ENCODE data around the gene ZBTB7A.

ZBTB7A gene

DNA sequence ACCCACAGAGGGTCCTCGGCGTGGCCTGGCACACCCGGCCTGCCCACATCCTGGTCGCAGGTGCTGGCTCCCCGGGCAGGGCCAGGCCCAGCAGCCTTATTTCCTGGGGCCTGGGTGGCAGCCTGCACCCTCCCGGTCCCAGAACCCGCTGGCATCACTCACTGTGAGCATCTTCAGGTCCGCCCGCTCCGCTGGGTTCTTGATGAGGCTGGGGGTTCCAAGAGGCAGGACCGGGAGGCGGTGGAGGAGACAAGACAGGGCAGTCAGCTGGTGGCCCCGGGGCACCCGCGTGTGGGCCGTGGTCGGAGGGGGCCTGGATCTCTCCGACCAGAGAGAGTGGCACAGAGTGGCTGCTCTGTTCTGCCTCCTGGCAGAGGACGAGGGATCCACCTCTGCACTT, 27.6 kb upstream of the ZBTB7A start:
- ATAC-seq (no peak), DNase-seq (no peak)

GRCh38 chr19:4093643-4094175, 27.0 kb upstream of the ZBTB7A start:
- no peak for ATAC-seq
- DNase-seq: no peak

DNA sequence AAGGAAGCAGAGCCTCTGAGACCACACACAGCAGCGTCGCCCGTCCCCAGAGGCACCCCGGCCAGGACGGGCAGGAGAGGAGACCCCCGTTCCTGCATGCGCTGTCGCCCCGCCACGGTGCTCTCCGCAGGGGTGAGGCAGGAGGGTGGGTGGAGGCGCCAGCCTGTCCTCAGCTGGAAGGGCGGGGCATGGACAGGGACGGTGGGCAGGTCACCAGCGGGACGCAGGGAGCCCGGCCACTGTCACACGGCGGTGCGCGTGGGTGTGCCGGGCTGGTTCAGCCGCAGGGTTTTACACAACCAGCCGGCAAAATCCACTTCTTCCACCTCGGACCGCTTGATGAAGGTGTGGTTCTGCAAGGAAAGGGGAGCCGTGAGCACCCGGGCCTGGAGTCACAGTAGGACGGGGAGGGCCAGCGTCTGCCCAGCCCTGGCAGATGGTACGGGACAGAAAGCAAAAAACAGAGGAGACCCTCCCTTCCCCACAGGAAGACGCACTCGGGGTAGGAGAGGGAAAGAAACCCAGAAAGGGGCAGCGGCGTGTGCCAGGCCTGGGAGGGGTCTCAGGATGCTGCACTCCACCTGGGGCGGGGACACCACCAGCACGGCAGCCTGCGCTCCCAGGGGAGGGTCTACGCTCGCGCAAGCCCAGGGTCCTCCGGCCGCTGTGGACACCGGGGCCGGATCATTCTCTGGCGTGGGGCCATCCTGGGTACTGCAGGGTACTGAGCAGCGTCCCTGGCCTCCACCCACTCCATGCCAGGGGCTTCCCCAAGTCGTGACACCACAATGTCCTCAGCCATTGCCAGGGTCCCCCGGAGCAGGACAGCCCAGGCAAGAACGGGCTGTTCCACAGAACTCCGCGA, 23.9 kb upstream of the ZBTB7A start:
- DNase-seq (no peak), ATAC-seq (no peak)

DNA sequence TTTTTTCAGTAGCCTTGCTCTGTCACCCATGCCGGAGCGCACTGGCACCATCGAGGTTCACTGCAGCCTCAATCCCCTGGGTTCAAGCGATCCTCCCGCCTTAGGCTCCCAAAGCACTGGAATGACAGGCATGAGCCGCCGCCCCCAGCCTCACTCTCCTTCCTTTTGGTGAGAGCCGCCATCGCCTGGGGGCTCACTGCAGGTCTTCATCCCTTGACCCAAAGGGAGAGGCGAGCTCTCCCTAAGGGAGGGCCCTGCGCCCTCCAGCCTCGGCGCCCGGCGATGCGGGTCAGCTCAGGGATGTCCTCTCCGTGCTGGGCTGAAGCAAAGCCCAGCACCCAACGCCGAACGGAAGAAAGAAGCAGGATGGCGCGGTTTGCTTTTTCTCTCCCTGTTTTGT, 23.2 kb upstream of the ZBTB7A start:
- no peak for ATAC-seq
- DNase-seq: no peak

GRCh38 chr19:4089400-4089908, 22.8 kb upstream of the ZBTB7A start:
- ATAC-seq (peak; percentile 76), DNase-seq (peak; percentile 77)

DNA sequence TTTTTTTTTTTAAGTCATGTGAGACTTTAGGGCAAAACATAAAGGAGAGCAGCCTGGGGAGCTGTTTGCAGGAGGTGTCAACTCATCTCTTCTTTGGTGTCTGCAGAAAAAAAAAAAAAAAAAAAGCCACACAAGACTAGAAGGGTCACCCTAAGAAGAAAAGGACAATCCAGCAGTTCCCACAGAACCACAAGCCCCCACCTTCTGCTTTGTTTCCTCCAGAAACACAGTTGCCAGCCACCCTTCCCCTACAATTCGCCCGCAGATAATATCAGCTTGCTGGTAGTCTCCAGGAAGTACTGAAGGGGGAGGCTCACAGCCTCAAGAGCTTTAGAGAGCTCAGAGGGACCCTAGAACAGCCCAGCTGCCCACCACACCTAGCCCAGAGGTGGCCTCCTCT, 22.3 kb upstream of the ZBTB7A start:
- ATAC-seq (peak; percentile 61), DNase-seq (peak; percentile 50)

- DNase-seq: no peak
- ATAC-seq: no peak
These were observed 21.3 kb upstream of the ZBTB7A start for GRCh38 chr19:4087787-4088679.

- no peak for ATAC-seq
These were observed 19.7 kb upstream of the ZBTB7A start for GRCh38 chr19:4086411-4086867.

DNA sequence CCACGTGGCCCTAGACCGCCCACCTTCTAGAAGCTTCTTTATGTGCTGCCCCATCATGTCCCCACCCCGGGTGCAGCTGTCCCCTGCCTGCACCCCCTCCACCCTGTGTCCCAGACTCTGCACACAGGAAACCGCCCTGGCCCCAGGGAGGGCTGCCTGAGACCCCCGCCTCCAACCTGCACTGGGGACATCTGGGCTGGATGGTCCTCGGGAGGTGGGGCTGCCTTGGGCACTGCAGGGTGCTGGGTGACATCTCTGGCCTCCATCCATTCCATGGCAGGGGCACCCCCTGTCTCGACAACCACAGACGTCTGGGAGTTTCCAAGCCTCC, 17.8 kb upstream of the ZBTB7A start:
- DNase-seq (no peak), ATAC-seq (no peak)

More at GRCh38 chr19:4086411-4086867, 19.7 kb upstream of the ZBTB7A start:
- DNase-seq: no peak

GRCh38 chr19:4083677-4084546, 17.2 kb upstream of the ZBTB7A start:
- DNase-seq (no peak), ATAC-seq (peak; percentile 37)

- DNase-seq: no peak
- no peak for ATAC-seq
These were observed 15.5 kb upstream of the ZBTB7A start for GRCh38 chr19:4082172-4082571.

- no peak for ATAC-seq
- no peak for DNase-seq
These were observed 14.9 kb upstream of the ZBTB7A start for GRCh38 chr19:4081441-4082129.

DNA sequence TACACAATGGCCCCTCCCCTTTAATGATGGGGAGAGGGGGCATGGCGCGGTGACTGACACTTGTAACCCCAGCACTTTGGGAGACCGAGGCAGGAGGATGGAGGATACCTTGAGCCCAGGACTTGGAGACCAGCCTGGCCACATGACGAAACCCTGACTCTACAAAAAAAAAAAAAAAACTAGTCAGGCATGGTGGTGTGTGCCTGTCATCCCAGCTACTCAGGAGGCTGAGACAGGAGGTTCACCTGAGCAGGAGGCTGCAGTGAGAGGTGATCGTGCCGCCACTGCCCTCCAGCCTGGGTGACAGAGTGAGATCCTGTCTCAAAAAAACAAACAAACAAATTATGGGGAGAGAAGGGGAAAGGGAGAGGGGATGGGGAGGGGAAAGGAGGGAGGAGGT, 13.8 kb upstream of the ZBTB7A start:
- ATAC-seq (no peak), DNase-seq (no peak)

- DNase-seq: peak; percentile 77
- peak; percentile 67 for ATAC-seq
These were observed 11.3 kb upstream of the ZBTB7A start for GRCh38 chr19:4077800-4078684.

DNA sequence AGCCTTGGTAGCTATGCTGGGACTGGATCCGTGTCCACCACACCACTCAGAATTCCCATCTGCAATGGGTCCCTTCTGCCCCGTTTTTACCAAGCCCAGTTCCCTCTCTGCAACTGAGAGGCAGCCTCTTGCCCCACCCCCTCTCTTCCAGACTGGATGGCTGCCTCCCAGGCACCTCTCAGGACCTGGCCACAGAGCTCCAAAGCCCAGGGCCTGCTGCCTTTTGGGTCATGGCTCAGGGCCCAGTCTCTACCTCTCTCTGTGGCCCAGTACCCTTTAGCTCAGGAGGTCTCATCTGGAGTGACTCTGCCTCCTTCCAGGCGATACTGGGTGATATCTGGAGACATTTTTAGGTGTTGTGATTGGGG, 10.3 kb upstream of the ZBTB7A start:
- no peak for DNase-seq
- no peak for ATAC-seq

GRCh38 chr19:4075373-4075772, 8.7 kb upstream of the ZBTB7A start:
- DNase-seq: peak; percentile 63
- peak; percentile 59 for ATAC-seq

DNA sequence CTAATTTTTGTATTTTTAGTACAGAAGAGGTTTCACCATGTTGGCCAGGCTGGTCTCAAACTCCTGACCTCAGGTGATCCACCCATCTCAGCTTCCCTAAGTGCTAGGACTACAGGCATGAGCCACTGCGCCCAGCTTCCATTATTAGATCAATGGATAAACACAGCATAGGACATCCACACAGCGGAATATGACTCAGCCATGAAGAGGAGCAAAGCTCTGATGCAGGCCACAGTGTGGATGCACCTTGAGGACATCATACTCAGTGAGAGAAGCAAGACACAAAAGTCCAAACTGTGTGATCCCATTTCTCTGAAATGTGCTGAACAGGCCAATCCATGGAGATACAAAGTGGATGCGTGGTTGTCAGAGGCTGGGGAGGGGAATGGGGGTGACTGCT, 4.9 kb upstream of the ZBTB7A start:
- no peak for DNase-seq
- no peak for ATAC-seq

DNA sequence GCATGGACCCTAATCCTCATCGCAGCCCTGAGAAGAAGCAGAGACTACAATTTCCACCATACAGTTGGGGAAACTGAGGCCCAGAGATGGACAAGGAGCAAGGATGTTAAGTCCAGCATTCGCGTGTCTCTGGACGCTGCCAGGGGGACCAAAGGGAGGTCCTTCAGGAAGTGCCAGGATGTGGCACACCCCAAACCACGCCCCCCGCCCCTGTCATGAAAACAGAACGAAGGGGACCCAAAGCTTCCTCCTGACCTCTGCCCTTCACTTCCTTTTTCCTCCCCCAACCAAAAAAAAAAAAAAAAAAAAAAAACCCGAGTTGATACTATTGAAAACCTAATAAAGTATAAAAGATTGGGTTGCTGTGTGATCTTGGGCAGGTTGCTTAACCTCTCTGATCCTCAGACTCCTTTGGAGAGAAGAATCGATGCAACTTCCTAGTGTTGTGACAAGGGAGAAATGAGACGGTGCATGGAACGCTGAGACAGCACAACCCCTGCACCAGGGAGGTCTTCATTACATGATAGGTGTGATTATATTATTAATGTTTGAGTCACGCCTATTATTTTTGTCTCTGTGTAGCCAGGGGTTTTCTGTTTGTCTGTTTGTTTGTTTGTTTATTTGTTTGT, 2.7 kb upstream of the ZBTB7A start:
- no peak for ATAC-seq
- DNase-seq: peak; percentile 80
